Keratinocyte (primary cell): ENCODE data around the gene ZFP36L1.

Source experiments
- CTCF ChIP-seq, 3 experiments: IDR thresholded peaks in 1 of 3; conservative IDR thresholded peaks in 1 of 3; optimal IDR thresholded peaks in 1 of 3; 2 replicates in 2 of 3; 3 replicates in 1 of 3; pipeline versions ENCODE3 to v1.5.1; 2011; ENCODE audit warnings: low read length in 3 of 3, mild to moderate bottlenecking in 3 of 3, moderate library complexity in 2 of 3, control low read depth in 1 of 3, inconsistent platforms in 1 of 3; ENCODE audit not compliant: insufficient read depth in 2 of 3; ENCODE audit errors: extremely low read depth in 1 of 3
- EZH2 ChIP-seq: IDR thresholded peaks from one replicate; pipeline ENCODE4 v1.6.1; 2012; ENCODE audit warnings: inconsistent platforms, mild to moderate bottlenecking, low read length, moderate library complexity

- no peak for TF ChIP-seq EZH2
- no peak for TF ChIP-seq CTCF (optimal IDR thresholded peaks at IDR 0.05 in 1 of 3, IDR thresholded peaks at IDR 0.05 in 1 of 3, conservative IDR thresholded peaks at IDR 0.05 in 1 of 3; ENCODE audit: extremely low read depth in 1 of 3, insufficient read depth in 2 of 3, low read length in 3 of 3)
Observed at GRCh38 chr14:68822926-68823325, 30.1 kb upstream of the ZFP36L1 start.
